Cerebellar nuclear complex (tissue), 1 donor: ENCODE data around the gene NT5M.

ENCODE experiments used
- DNase-seq, 2 experiments: peaks; one replicate each; lab custom pipeline; 2025; lab: John Stamatoyannopoulos, UW

Gene NT5M

GRCh38 chr17:17343896-17344506 lies 40.8 kb downstream of the NT5M start:
- DNase-seq, result no peak

GRCh38 chr17:17344507-17345293 lies 41.5 kb downstream of the NT5M start:
- no peak for DNase-seq

GRCh38 chr17:17345294-17345597 lies 42.1 kb downstream of the NT5M start:
- no peak for DNase-seq

- DNase-seq, result no peak
These were observed 42.7 kb downstream of the NT5M start for GRCh38 chr17:17345686-17346427.

- DNase-seq, result no peak
These were observed 43.5 kb downstream of the NT5M start for GRCh38 chr17:17346428-17347233.

GRCh38 chr17:17347234-17347955 lies 44.2 kb downstream of the NT5M start:
- DNase-seq, result no peak

- DNase-seq, result no peak
These were observed 45.0 kb downstream of the NT5M start for GRCh38 chr17:17347956-17348871.

- no peak for DNase-seq
These were observed 45.9 kb downstream of the NT5M start for GRCh38 chr17:17348872-17349723.

GRCh38 chr17:17349724-17350106 lies 46.5 kb downstream of the NT5M start:
- no peak for DNase-seq

- no peak for DNase-seq
These were observed 47.5 kb downstream of the NT5M start for GRCh38 chr17:17350491-17351355.

GRCh38 chr17:17351356-17351891 lies 48.3 kb downstream of the NT5M start:
- no peak for DNase-seq

- no peak for DNase-seq
These were observed 49.0 kb downstream of the NT5M start for GRCh38 chr17:17351901-17352781.

- no peak for DNase-seq
These were observed 49.9 kb downstream of the NT5M start for GRCh38 chr17:17352836-17353624.

GRCh38 chr17:17353625-17354484 lies 50.7 kb downstream of the NT5M start:
- DNase-seq, result no peak

- peak in 1 of 2 experiments; percentile 44 for DNase-seq
These were observed 51.6 kb downstream of the NT5M start for GRCh38 chr17:17354560-17355349.
